IMR-90 (cell line): ENCODE data around the gene OR13G1. TPM values are rescaled to one million over a fixed set of nuclear protein-coding genes. Genes with fewer than 3 reads are reported as not detected.
A peak's percentile ranks its signal among the peaks of the same experiment; 100 is the strongest.

Experiments
- ATAC-seq: fragments of 200-7000 bp; cut with Tn5 transposase; 2 replicates; pipeline ENCODE4 v1.9.1; 2020; ENCODE audit warnings: low read depth, mild to moderate bottlenecking, moderate library complexity
- BruUV-seq: library from RNA; stranded (reverse); fragments of 400-500 nt; replicated peaks from 2 replicates; lab custom pipeline; 2021; lab: Mats Ljungman, UMichigan
- CTCF ChIA-PET: fragments of 300-600 bp; formaldehyde crosslinking; extraction: SDS; loops from one replicate; lab custom pipeline; 2021; ENCODE audit warnings: antibody characterized with exemption; lab: Yijun Ruan, JAX
- POLR2A ChIA-PET: fragments of 300-600 bp; sonication (Branson Sonifier 250); formaldehyde crosslinking; loops from one replicate; lab custom pipeline; 2022; ENCODE audit warnings: antibody characterized with exemption; ENCODE audit not compliant: unreplicated experiment; lab: Charles Lee
- DNase-seq: peaks from one replicate; pipeline ENCODE4 v3.0.0; 2013
- H2AFZ ChIP-seq: replicated peaks from 2 replicates; pipeline ENCODE3; 2013; ENCODE audit warnings: low read length, mild to moderate bottlenecking; ENCODE audit not compliant: poor library complexity
- H2AK5ac ChIP-seq: 2 replicates; pipeline ENCODE4 v1.6.1; 2013; ENCODE audit warnings: low read depth, low read length, inconsistent platforms
- H2AK9ac ChIP-seq: replicated peaks from 2 replicates; pipeline ENCODE3; 2013; ENCODE audit warnings: mild to moderate bottlenecking, low read depth, low read length, moderate library complexity; ENCODE audit not compliant: poor library complexity
- H2BK120ac ChIP-seq: 2 replicates; pipeline ENCODE4 v1.6.1; 2013; ENCODE audit warnings: low read depth, low read length, inconsistent platforms
- H2BK15ac ChIP-seq: 3 replicates; pipeline ENCODE4 v1.6.1; 2013; ENCODE audit warnings: low read depth, low read length, inconsistent platforms
- H2BK20ac ChIP-seq: 2 replicates; pipeline ENCODE4 v1.6.1; 2013; ENCODE audit warnings: low read depth, mild to moderate bottlenecking, inconsistent platforms, low read length, moderate library complexity
- H2BK5ac ChIP-seq: 2 replicates; pipeline ENCODE4 v1.6.1; 2013; ENCODE audit warnings: mild to moderate bottlenecking, low read depth, low read length, inconsistent platforms; ENCODE audit not compliant: poor library complexity, severe bottlenecking
- H3K14ac ChIP-seq: replicated peaks from 2 replicates; pipeline ENCODE4 v1.6.1; 2013; ENCODE audit warnings: low read depth, low read length, inconsistent platforms
- H3K18ac ChIP-seq: 2 replicates; pipeline ENCODE4 v1.6.1; 2013; ENCODE audit warnings: low read depth, low read length, control low read depth
- H3K23ac ChIP-seq: 2 replicates; pipeline ENCODE4 v1.6.1; 2013; ENCODE audit warnings: low read depth, low read length, inconsistent platforms
- H3K27ac ChIP-seq: 2 replicates; pipeline ENCODE4 v1.5.1; 2013; ENCODE audit warnings: mild to moderate bottlenecking, control low read depth, low read length; ENCODE audit not compliant: insufficient read depth
- H3K27me3 ChIP-seq: 2 replicates; pipeline ENCODE4 v1.6.1; 2013; ENCODE audit warnings: low read length; ENCODE audit not compliant: control insufficient read depth, insufficient read depth
- H3K36me3 ChIP-seq: 2 replicates; pipeline ENCODE4 v1.6.1; 2013; ENCODE audit warnings: low read length, mixed read lengths; ENCODE audit not compliant: control insufficient read depth, insufficient read depth
- H3K4ac ChIP-seq: 2 replicates; pipeline ENCODE4 v1.6.1; 2013; ENCODE audit warnings: low read depth, low read length, inconsistent platforms
- H3K4me1 ChIP-seq: 2 replicates; pipeline ENCODE4 v1.6.1; 2013; ENCODE audit warnings: low read length, mixed read lengths; ENCODE audit not compliant: control insufficient read depth, insufficient read depth
- H3K4me2 ChIP-seq: 2 replicates; pipeline ENCODE4 v1.6.1; 2013; ENCODE audit warnings: low read depth, mild to moderate bottlenecking, control low read depth, low read length, moderate library complexity
- H3K4me3 ChIP-seq: 2 replicates; pipeline ENCODE4 v1.5.1; 2013; ENCODE audit warnings: low read depth, mild to moderate bottlenecking, control low read depth, low read length, moderate library complexity; ENCODE audit not compliant: insufficient read depth
- H3K56ac ChIP-seq: 2 replicates; pipeline ENCODE4 v1.6.1; 2013; ENCODE audit warnings: low read length, inconsistent platforms; ENCODE audit not compliant: insufficient read depth; ENCODE audit errors: extremely low read depth
- H3K79me1 ChIP-seq, 2 experiments: 2 replicates each; pipeline ENCODE4 v1.6.1; 2013; ENCODE audit warnings: low read length in 2 of 2, inconsistent platforms in 1 of 2, low read depth in 1 of 2
- H3K9ac ChIP-seq: 2 replicates; pipeline ENCODE4 v1.6.1; 2013; ENCODE audit warnings: low read depth, low read length, control low read depth
- H3K9me1 ChIP-seq: 2 replicates; pipeline ENCODE4 v1.6.1; 2013; ENCODE audit warnings: low read length, inconsistent platforms; ENCODE audit not compliant: insufficient read depth
- H3K9me3 ChIP-seq: 2 replicates; pipeline ENCODE4 v1.6.1; 2013; ENCODE audit warnings: low read length; ENCODE audit not compliant: control insufficient read depth, insufficient read depth
- H4K20me1 ChIP-seq: 2 replicates; pipeline ENCODE4 v1.6.1; 2013; ENCODE audit warnings: low read length, inconsistent platforms; ENCODE audit not compliant: insufficient read depth
- H4K5ac ChIP-seq: 2 replicates; pipeline ENCODE4 v1.6.1; 2013; ENCODE audit warnings: mild to moderate bottlenecking, low read depth, low read length, control low read depth
- H4K8ac ChIP-seq, 2 experiments: 2 replicates each; pipeline ENCODE4 v1.6.1; 2013; ENCODE audit warnings: low read depth in 2 of 2, low read length in 2 of 2, control low read depth in 1 of 2, inconsistent platforms in 1 of 2
- H4K91ac ChIP-seq: 2 replicates; pipeline ENCODE4 v1.6.1; 2013; ENCODE audit warnings: low read depth, low read length, inconsistent platforms; ENCODE audit not compliant: insufficient read depth
- CEBPB ChIP-seq: IDR thresholded peaks from 2 replicates; pipeline ENCODE4 v1.6.1; 2012; ENCODE audit warnings: low read depth, low read length, improper control_type of control experiment
- USF2 ChIP-seq: fragments of 150-350 bp; IDR thresholded peaks from 2 replicates; pipeline ENCODE4 v1.6.1; 2017; ENCODE audit warnings: mild to moderate bottlenecking, antibody characterized with exemption, low read length, low read depth
- WGBS, 2 experiments: methylation state at CpG; one replicate each; pipeline versions ENCODE4 v1.1.5 to v1.1.7; 2013; ENCODE audit warnings: missing lambda C conversion rate in 2 of 2; ENCODE audit not compliant: insufficient read length in 1 of 2; ENCODE audit errors: extremely low coverage in 2 of 2; 5-methylcytosine and 5-hydroxymethylcytosine counted together
- dilution Hi-C: fragments of 300-500 bp; cut with HindIII; formaldehyde crosslinking; loops from one replicate; pipeline ENCODE4 v1.14.3; 2018; ENCODE audit warnings: low sequenced_read_pairs; ENCODE audit not compliant: unreplicated experiment
- in situ Hi-C: fragments of 300-500 bp; cut with MboI; formaldehyde crosslinking; loops from 3 replicates; pipeline ENCODE4 v1.14.3; 2019; ENCODE audit warnings: low sequenced_read_pairs, inconsistent platforms, mixed read lengths
- intact Hi-C: fragments of 100-400 bp; cut with micrococcal nuclease; formaldehyde crosslinking; loops from 2 replicates; pipeline ENCODE4 v1.10.0; 2022
- polyA plus RNA-seq, 3 experiments: library from polyadenylated mRNA; depleted of rRNA; stranded (reverse); fragments of >200 nt; gene quantifications; 2 replicates each; pipeline ENCODE4 v1.2.3, GENCODE V29; 2012; ENCODE audit warnings: low replicate concordance in 1 of 3
- total RNA-seq: library from RNA; depleted of rRNA; stranded (reverse); fragments of >200 nt; gene quantifications from 2 replicates; pipeline ENCODE4 v1.2.3, GENCODE V29; 2012

Gene OR13G1
- total and polyA plus RNA-seq, 2 of the 4 experiments (the other 2 are of a cell fraction) = not detected

DNA sequence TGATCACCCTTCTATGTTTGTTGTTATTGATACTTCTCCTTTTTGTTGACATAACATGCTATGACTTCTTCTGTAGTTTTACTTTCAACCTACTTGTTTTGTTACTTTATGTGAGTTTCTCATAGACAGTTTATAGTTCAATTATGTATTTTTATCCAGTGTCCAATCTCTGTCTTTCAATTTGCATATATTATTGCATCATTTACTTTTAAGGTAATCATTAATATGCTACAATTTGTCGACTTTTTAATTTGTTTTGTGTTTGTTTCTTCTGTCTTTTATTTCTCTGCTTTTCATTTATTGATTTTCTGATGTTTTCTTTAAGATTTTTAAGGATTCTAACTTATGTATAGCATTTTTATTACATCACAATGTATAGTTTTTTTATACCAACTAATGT, 10.3 kb downstream of the OR13G1 start:
- DNase-seq = no peak
- intact Hi-C loops = no loop called here
- Histone ChIP-seq H4K5ac (no peak overlapping the region), H2BK5ac (no peak overlapping the region), H3K27me3 (no peaks in the 10 kb centered on the region), H3K36me3 (no peaks in the 10 kb centered on the region), H4K20me1 (no peaks in the 10 kb centered on the region), H3K4ac (no peak overlapping the region), H3K27ac (no peak overlapping the region), H3K79me1 (no peaks in the 10 kb centered on the region), H2BK120ac (no peak overlapping the region), H2AFZ (no peak overlapping the region), H4K91ac (no peak overlapping the region), H2BK15ac (no peak overlapping the region), H4K8ac (no peak overlapping the region), H3K4me1 (no peaks in the 10 kb centered on the region), H3K9me1 (no peaks in the 10 kb centered on the region), H2BK20ac (no peak overlapping the region), H3K23ac (no peak overlapping the region), H2AK5ac (no peak overlapping the region), H3K4me3 (no peak overlapping the region), H3K56ac (no peak overlapping the region), H3K4me2 (no peak overlapping the region), H3K14ac (no peak overlapping the region), H2AK9ac (no peak overlapping the region), H3K18ac (no peak overlapping the region), H3K9ac (no peak overlapping the region), H3K9me3 (peaks cover 3% of the 10 kb centered on the region)
- TF ChIP-seq CEBPB = 0 out of 2 replicates have a peak, but pooled peaks have one; percentile 1
- TF ChIP-seq USF2 = no peak
- BruUV-seq = no TSS peak
- ChIA-PET POLR2A (no interaction called here), CTCF (no interaction called here)
- dilution Hi-C loops = no loop called here
- ATAC-seq = no peak
- in situ Hi-C loops = no loop called here
- WGBS, 2 experiments = no CpG with 5 or more reads among the region's 1 CpG
